GM21390 (cell line): ENCODE data around the gene HECW1.
"Not testable (repeated sequence)": the region's sequence is repeated elsewhere in the genome, so short reads cannot be mapped to it uniquely, and the experiment has no call there.

ENCODE experiments used
- ATAC-seq: cut with Tn5 transposase; IDR thresholded peaks from one replicate; pipeline ENCODE4 v1.9.1; 2021; ENCODE audit not compliant: unreplicated experiment

The HECW1 gene

GRCh38 chr7:43112459-43112940 lies at the start of gene HECW1:
TSS of gene HECW1 (plus strand) at chr7:43112647. CDS start at chr7:43243906, 131,259 bp downstream.
- no peak for ATAC-seq

DNA sequence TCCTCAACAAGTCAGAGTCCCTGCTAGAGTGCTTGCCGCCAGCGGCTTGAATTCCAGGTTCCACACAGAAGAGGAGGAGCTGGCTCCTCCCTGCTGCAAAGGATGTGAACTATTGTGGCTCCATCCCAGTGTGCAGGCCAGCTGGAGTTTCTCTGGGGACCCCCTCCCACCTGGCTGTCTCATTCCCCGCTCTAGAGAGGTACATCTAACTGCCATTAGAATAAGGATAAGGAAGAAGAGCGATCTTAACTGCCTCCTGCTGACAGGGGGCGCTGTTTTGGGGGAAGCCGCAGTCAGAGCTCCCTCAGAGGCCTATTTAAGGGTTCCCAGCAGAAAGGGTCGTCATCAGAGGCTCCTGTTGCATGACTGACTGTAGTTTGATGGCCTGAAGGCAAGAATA lies 40.8 kb upstream of the HECW1 start:
- no peak for ATAC-seq

DNA sequence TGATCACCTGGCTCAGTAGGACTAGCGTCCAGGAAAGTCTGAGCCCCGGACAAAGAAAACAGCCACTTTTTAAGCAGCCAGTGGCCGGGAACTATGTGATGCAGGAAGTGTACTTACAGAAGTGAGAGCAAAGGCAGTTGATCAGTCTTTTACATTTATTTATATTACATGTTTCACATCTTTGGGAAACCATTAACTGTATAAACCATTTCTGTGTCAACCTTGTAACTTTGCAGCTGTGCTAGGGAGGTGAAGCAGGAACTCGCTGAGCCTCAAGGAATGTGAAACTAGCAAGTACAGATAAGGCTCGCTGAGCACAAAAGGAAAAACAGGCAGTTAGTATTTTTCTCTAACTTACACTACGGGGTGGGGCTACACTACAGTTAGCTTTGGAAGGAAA lies 39.9 kb upstream of the HECW1 start:
- ATAC-seq: no peak

DNA sequence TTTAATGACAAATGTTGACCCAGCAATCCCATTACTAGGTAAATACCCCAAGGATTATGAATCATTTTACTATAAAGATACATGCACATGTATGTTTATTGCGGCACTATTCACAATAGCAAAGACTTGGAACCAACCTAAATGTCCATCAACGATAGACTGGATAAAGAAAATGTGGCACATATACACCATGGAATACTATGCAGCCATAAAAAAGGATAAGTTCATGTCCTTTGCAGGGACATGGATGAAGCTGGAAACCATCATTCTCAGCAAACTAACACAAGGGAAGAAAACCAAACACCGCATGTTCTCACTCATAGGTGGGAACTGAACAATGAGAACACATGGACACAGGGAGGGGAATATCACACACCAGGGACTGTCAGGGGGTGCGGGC lies 38.6 kb upstream of the HECW1 start:
- ATAC-seq: not testable (repeated sequence)

DNA sequence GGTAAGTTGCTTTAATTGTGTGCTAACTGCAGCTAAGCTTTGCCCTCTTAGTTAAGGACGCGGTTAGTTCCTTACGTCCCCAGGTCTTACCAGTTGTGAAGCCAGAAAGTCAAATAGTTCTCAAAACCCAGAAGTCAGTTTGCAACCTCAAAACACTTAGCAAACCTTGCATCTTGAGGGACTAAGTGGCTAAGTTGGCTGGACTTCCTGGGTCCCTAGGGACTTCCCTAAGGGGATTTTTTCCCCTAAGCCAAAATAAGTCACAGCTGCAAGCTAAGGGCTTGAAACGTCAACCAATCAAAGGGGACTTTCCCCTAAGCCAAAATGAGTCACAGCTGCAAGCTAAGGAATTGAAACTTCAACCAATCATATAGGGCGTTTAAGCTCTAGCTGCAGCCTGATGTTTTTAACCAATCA lies 36.2 kb upstream of the HECW1 start:
- ATAC-seq: peak; percentile 45

GRCh38 chr7:43076606-43077005 lies 35.8 kb upstream of the HECW1 start:
- no peak for ATAC-seq

DNA sequence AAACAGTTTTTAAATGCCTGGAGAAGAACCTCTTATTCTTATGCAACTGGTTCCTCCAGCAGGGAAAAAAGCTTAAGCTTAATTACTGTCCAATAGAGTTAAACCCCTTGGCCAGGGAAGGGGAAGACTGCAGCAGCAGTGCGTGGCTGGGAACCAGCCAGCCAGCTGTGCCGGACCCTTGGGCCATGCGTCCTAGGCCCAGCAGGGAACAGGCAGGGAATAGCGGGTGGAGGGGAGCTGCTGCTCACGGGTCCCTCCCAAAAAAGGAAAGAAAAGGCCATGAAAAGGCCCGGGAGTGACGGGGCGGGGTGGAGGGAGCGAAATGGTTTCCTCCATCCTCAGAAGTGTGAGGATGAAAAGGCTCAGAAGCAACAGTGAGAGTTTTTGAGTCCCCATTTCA lies 35.2 kb upstream of the HECW1 start:
- ATAC-seq: no peak

GRCh38 chr7:43077732-43078391 lies 34.6 kb upstream of the HECW1 start:
- no peak for ATAC-seq

- no peak for ATAC-seq
These were observed 33.7 kb upstream of the HECW1 start for GRCh38 chr7:43078794-43079193.

DNA sequence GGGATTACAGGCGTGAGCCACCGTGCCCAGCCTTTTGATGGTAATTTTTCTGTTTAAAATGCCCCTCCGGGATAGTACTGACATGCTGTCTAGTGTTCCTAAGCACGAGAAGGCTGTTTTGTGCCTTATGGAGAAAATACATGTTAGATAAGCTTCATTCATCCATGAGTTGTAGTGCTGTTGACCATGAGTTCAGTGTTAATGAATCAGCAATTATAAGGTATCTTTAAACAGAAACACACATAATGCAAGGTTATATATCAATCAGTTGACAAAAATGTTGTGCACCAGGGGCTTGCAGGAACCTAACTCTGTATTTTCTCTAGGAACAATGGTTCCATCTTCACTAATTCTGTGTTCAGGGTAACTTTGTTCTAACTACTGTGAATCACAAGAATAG lies 30.8 kb upstream of the HECW1 start:
- no peak for ATAC-seq

DNA sequence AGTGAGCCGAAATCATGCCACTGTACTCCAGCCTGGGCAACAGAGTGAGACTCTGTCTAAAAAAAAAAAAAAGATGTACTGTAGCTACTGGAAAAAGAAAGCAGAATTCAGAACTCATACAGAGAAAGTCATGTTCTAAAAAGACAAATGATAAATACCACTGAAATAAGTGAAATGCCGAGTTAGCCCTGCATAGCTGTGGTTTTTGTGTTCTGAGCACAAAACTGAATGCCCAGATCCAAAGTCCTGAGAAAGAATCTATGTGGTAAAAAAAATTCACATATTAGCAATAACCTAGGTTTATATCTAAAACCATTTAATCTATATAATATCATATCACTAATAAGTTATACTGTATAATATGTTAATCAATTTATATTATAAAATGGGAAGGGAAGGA lies 29.3 kb upstream of the HECW1 start:
- ATAC-seq: no peak

DNA sequence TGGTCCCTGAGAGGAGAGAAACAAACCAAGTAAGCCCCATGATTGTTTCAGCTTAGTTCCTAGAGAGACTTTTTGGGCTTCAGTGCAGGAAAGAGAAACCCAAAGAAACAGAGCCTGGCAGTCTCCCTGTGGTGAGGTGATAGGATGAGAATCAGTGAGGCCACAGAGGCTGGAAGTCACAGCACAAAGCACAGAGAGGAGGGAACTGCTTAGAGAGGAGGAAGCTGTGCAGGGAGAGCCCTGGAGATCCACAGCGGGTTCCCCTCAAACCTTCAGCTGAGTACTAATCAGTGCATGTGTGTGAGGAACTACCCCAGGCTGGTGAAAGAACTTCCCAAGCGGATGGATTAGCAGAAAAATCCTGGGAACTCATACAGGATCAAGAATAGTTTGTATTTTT lies 27.4 kb upstream of the HECW1 start:
- no peak for ATAC-seq

DNA sequence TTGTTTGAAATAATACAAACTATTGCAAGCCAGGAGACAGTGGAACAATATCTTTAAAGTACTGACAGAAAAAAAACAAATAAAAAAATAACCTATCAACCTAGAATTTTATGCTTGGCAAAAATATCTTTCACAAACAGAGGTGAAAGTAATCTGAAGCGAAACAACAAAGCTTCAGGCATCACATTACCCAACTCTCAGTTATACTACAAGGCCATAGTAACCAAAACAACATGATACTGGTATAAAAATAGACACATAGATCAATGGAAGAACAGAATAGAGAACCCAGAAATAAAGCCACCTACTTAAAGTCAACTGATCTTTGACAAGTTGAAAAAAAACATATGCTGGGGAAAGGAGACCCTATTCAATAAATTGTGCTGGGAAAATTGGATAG lies 26.5 kb upstream of the HECW1 start:
- no peak for ATAC-seq

DNA sequence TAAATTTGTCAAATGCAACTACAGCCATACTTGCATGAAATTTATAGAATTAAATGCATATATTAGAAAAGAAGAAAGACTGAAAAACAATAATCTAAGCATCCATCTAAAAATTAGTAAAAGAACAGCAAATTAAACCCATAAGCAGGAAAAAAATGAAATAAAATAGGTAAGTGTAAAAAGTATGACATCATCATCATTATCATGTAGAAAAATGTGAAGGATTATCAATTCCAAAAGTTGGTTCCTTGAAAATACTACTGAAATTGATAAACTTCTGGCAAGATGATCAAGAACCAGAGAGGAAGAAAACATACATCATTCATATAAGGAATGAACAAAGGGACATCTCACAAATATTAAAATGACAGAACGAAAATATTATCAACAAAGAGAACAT lies 19.6 kb upstream of the HECW1 start:
- no peak for ATAC-seq

- ATAC-seq: no peak
These were observed 15.6 kb upstream of the HECW1 start for GRCh38 chr7:43096875-43097274.

DNA sequence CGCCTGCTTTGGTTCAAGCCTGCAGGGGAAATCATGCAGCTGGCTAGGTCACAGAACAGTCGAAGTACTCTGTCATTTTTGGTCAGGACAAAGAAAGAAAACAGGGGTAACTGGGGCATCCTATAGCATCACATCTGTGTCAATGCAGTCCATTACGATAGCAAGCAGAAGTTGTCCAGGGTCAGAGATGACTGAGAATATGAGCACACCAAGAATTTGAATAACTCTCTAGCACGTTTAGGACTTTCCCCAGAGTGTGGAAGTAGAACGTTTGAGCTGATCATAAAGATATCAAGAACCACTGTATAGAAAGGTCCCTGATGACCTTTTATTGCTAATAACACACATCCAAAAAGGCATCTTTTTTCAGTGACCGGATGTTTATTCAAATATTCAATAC lies 12.7 kb upstream of the HECW1 start:
- no peak for ATAC-seq

- no peak for ATAC-seq
These were observed 7.5 kb upstream of the HECW1 start for GRCh38 chr7:43104874-43105520.

- ATAC-seq: no peak
These were observed 6.8 kb upstream of the HECW1 start for GRCh38 chr7:43105521-43106120.

DNA sequence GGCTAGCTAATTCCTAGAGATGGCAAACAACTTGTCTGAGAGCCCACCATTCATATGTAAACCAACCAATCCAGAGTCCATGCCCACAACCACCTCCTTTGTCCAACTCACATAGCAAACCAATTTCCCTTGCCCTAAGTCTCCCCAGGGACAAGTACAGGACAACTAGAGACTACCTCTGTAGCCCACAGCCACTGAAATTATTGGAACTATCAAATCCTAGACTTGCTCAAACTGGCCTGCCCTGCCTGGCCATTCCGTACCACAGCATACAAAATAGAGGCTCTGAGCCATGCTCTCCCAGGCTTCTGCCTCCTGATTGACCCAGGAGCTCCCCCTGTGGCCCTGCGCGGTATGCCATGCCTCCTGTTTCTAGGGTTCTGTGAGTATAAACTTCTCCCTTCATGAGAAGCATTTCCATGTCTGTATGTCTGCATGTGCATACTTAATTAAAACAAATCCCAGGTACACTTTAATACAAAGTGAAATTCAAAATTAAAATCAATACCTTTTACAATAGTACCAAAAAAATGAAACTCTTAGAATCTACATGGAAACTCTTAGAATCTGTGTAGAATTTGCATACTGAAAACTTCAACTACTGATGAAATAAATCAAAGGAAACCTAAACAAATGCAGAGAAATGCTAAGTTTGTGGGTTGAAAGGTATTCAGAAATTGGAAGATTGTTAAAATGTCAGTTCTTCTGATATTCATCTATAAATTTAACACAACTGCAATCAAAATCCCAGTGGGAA lies 4.0 kb upstream of the HECW1 start:
- peak; percentile 97 for ATAC-seq

DNA sequence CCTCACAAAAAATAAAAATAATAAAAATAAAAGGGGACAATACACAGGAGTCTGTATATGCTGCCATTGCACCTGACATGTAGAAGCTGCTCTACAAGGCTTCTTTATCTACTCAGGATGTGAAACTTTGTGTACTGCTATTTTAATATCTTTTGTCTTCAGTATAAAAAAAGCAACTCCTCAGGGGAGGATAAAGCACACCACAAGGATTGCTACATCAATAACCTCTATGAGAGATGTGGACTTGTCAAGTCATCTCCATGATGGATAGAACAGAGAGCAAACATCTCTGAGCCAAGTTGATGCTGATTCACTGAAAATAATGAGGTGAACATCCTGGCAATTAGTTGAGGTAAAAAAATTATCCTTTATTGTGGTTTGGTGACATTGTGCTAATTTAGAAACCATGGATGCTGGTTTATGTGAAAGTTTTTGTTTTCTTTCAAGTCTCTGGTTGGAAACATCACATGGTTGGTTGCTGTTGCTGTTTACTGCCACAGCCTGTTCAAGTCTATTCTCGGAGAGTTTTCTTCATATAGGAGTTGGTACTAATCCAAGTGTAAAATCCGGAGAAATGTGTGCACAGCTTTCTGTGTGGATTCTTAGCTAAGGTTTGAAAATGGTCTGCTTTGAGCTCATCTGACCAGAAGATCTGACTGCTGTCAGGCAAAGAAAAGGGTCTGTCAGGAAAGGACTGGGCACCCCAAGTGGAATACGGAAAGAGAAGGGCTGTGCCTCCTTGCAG lies 1.5 kb upstream of the HECW1 start:
- ATAC-seq: no peak
